ENCODE results near the gene ZNF423.

Gene ZNF423

GRCh38 chr16:49635591-49636581, 220.0 kb downstream of the ZNF423 start:
- DNase-seq: no peak

GRCh38 chr16:49635009-49635350, 220.9 kb downstream of the ZNF423 start:
- DNase-seq: no peak

- no peak for DNase-seq
These were observed 221.5 kb downstream of the ZNF423 start for GRCh38 chr16:49634235-49635008.

- no peak for DNase-seq
These were observed 223.1 kb downstream of the ZNF423 start for GRCh38 chr16:49632795-49633184.

GRCh38 chr16:49632086-49632794, 223.7 kb downstream of the ZNF423 start:
- DNase-seq: no peak

GRCh38 chr16:49631187-49632041, 224.5 kb downstream of the ZNF423 start:
- no peak for DNase-seq

GRCh38 chr16:49630783-49631182, 225.1 kb downstream of the ZNF423 start:
- DNase-seq: no peak

GRCh38 chr16:49629851-49630250, 226.1 kb downstream of the ZNF423 start:
- DNase-seq: no peak

- DNase-seq: no peak
These were observed 227.8 kb downstream of the ZNF423 start for GRCh38 chr16:49628148-49628547.

- DNase-seq: no peak
These were observed 230.4 kb downstream of the ZNF423 start for GRCh38 chr16:49625311-49626065.

GRCh38 chr16:49623501-49624266, 232.2 kb downstream of the ZNF423 start:
- no peak for DNase-seq

- no peak for DNase-seq
These were observed 233.2 kb downstream of the ZNF423 start for GRCh38 chr16:49622421-49623402.

- DNase-seq: no peak
These were observed 233.9 kb downstream of the ZNF423 start for GRCh38 chr16:49622084-49622390.

- DNase-seq: no peak
These were observed 234.4 kb downstream of the ZNF423 start for GRCh38 chr16:49621241-49622083.

- no peak for DNase-seq
These were observed 235.1 kb downstream of the ZNF423 start for GRCh38 chr16:49620869-49621240.

GRCh38 chr16:49620158-49620868, 235.6 kb downstream of the ZNF423 start:
- DNase-seq: no peak

- no peak for DNase-seq
These were observed 236.1 kb downstream of the ZNF423 start for GRCh38 chr16:49619811-49620157.

- DNase-seq: no peak
These were observed 237.0 kb downstream of the ZNF423 start for GRCh38 chr16:49618955-49619354.
